Common myeloid progenitor, CD34-positive (primary cell): ENCODE results near the gene LARP4.
A peak's percentile ranks its signal among the peaks of the same experiment; 100 is the strongest.

Experiments used
- CTCF ChIA-PET: fragments of 350-600 bp; sonication (Branson Sonifier 250); formaldehyde crosslinking; loops from one replicate; lab custom pipeline; 2021; ENCODE audit warnings: antibody characterized with exemption; lab: Charles Lee
- POLR2A ChIA-PET: fragments of 350-600 bp; sonication (Branson Sonifier 250); formaldehyde crosslinking; loops from one replicate; lab custom pipeline; 2021; ENCODE audit warnings: antibody characterized with exemption; lab: Charles Lee
- DNase-seq, 3 donors: peaks; one replicate each; pipeline versions ENCODE4 v3.0.0 to v3.0.0-alpha.2; 2013
- H3K27ac ChIP-seq, 2 experiments: 1 replicate in 1 of 2; 2 replicates in 1 of 2; pipeline ENCODE4 v1.7.0; 2013; ENCODE audit warnings: inconsistent platforms in 2 of 2, low read length in 2 of 2, mild to moderate bottlenecking in 2 of 2, low read depth in 1 of 2, moderate library complexity in 1 of 2; ENCODE audit not compliant: severe bottlenecking in 2 of 2, insufficient read depth in 1 of 2, poor library complexity in 1 of 2
- H3K27me3 ChIP-seq, 5 experiments: replicated peaks in 2 of 5; 1 replicate in 3 of 5; 2 replicates in 2 of 5; pipeline versions ENCODE4 v1.6.1 to v1.7.0; 2013; ENCODE audit warnings: low read length in 4 of 5, mild to moderate bottlenecking in 2 of 5, moderate library complexity in 2 of 5, inconsistent platforms in 1 of 5; ENCODE audit not compliant: insufficient read depth in 5 of 5, control insufficient read depth in 4 of 5
- H3K36me3 ChIP-seq, 4 experiments: 1 replicate in 2 of 4; 2 replicates in 2 of 4; pipeline versions ENCODE4 v1.6.1 to v1.7.0; 2013; ENCODE audit warnings: low read length in 3 of 4, control low read depth in 1 of 4, mild to moderate bottlenecking in 1 of 4; ENCODE audit not compliant: control insufficient read depth in 4 of 4, insufficient read depth in 4 of 4
- H3K4me1 ChIP-seq, 4 experiments: 1 replicate in 3 of 4; 2 replicates in 1 of 4; pipeline versions ENCODE4 v1.6.1 to v1.7.1; 2013; ENCODE audit warnings: low read length in 3 of 4, mild to moderate bottlenecking in 3 of 4, control low read depth in 1 of 4, inconsistent platforms in 1 of 4, moderate library complexity in 1 of 4; ENCODE audit not compliant: control insufficient read depth in 4 of 4, insufficient read depth in 4 of 4; ENCODE audit errors: control extremely low read depth in 1 of 4
- H3K4me3 ChIP-seq, 7 experiments: 1 replicate in 4 of 7; 2 replicates in 3 of 7; pipeline versions ENCODE4 v1.5.1 to v1.7.0; 2013; ENCODE audit warnings: mild to moderate bottlenecking in 7 of 7, low read length in 6 of 7, moderate library complexity in 6 of 7, inconsistent platforms in 2 of 7, low read depth in 2 of 7, control low read depth in 1 of 7; ENCODE audit not compliant: insufficient read depth in 4 of 7, control insufficient read depth in 1 of 7; ENCODE audit errors: extremely low read depth in 1 of 7
- H3K9me3 ChIP-seq, 5 experiments: 1 replicate in 4 of 5; 2 replicates in 1 of 5; pipeline versions ENCODE4 v1.6.1 to v1.7.1; 2013; ENCODE audit warnings: low read length in 4 of 5, mild to moderate bottlenecking in 2 of 5, inconsistent platforms in 1 of 5, low read depth in 1 of 5, moderate library complexity in 1 of 5; ENCODE audit not compliant: control insufficient read depth in 4 of 5, insufficient read depth in 2 of 5; ENCODE audit errors: control extremely low read depth in 1 of 5
- WGBS: methylation state at CpG from one replicate; pipeline ENCODE4 v1.1.5; 2013; ENCODE audit not compliant: insufficient coverage; 5-methylcytosine and 5-hydroxymethylcytosine counted together

LARP4 gene

DNA sequence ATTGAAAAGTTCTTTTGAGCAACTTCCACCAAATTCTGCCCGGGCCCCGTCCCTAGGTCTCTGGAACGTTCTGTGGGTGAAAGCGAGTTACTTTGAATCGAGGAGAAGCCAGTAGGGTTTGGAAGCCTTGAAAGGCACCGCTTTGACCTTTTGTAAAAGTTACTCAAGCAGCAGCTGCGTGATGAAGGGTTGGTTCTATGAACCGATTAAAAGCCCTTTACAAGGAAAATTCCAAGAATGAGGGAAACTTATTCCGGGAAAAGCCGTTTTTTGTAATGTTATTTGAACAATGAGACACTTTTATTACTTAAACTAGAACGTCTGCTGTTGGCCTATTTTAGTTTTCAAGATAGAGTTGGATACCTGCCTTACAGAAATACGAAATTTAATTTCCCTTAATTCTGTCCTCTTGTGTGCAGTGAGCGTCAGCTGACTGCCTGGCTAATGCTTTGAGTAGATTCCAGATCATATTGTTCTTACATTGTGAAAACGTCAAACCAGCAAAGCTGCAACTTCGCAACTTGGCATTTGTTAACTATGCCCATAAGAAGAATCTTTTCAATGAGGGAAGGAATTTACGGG lies 906 bp downstream of the LARP4 start:
- 2% methylated on average over 12 of the region's 16 CpGs for WGBS
- Histone ChIP-seq H3K27ac (peak overlapping the region; percentile 76 to 95), H3K27me3 (no peaks in the 10 kb centered on the region), H3K4me1 (peaks cover 13 to 25% (median 16%) of the 10 kb centered on the region in 4 experiments), H3K4me3 (peak overlapping the region; percentile 67 to 98 (median 97)), H3K9me3 (no peaks in the 10 kb centered on the region), H3K36me3 (peaks cover 0 to 3% (median 1%) of the 10 kb centered on the region in 4 experiments)
- ChIA-PET CTCF (no interaction called here), POLR2A (no interaction called here)
- peak in 2 of 3 donors; percentile 35 to 53 for DNase-seq

DNA sequence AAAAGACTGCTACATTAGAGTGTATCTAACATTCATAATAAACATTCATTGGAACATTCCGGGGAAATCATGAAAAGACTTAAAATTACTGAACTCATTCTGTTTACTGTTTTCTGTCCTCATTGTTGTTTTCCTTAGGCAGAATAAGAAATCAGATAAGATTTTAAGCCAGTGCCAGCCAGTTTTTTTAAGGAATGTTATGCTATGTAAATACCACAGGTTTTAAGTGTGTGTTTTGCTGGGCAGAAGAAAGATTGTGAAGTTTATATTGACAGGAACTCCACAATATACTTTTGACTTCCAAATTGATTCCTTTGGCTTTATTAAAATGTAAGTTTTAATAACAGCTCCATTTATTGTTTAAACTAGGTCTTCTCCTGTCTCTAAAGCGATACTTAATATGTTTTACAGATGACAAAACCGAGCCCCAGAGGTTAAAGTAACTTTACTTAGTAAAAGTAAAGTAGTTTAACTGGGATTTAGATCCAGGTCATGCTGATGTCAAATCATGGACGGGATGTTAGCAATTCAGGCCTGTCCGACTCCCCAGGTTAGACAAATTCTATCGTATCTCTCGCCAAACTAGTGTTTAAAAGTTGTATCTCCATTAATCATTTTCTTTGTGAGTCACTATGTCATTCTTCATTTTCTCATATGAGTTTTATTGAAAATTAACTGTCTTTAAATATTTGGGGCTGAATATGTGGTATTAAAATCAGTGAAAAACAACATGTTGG lies 1.7 kb downstream of the LARP4 start:
- Histone ChIP-seq H3K36me3 (peaks cover 0 to 4% (median 1%) of the 10 kb centered on the region in 4 experiments), H3K9me3 (no peaks in the 10 kb centered on the region), H3K27me3 (no peaks in the 10 kb centered on the region), H3K27ac (peak overlapping the region; percentile 76 to 95), H3K4me3 (peak overlapping the region in 6 of 7 experiments; percentile 92 to 98 (median 98)), H3K4me1 (peaks cover 13 to 25% (median 16%) of the 10 kb centered on the region in 4 experiments)
- DNase-seq, result no peak
- POLR2A ChIA-PET, result no interaction called here
- whole genome bisulfite sequencing, result no CpG with 5 or more reads among the region's 7 CpGs
- CTCF ChIA-PET, result no interaction called here

DNA sequence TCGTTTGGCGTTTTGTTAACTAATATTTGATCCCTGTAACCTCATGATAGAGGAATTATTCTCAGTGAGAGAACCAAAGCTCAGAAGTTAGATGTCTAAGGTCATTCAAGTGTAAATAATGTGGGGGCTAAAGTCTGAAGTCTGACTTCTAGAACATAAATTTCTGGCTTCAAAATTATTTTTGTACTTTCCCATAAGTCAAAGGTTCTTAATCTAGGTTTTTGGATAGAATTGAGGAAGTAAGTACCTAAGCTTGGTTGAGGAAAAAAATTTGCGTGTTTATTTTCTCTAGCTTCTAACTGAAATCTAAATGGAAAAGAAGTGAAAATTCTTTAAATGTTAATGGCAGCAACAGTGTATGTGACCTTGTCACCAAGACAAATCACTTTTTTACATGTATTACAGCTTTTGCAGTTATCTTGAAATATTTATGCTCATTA lies 2.3 kb downstream of the LARP4 start:
- H3K36me3 ChIP-seq, result peaks cover 0 to 5% (median 1%) of the 10 kb centered on the region in 4 experiments
- H3K4me3 ChIP-seq, result peak overlapping the region in 6 of 7 experiments; percentile 22 to 98 (median 67)
- DNase-seq, result peak in 2 of 3 donors; percentile 24 to 35
- CTCF ChIA-PET, result no interaction called here
- no peaks in the 10 kb centered on the region for H3K27me3 ChIP-seq
- POLR2A ChIA-PET, result interaction anchor here (0.5 kb wide), 1 partner anchor 414 kb away, joined by 4 read pairs; no protein-coding TSS in a partner anchor
- no peaks in the 10 kb centered on the region for H3K9me3 ChIP-seq
- peaks cover 13 to 25% (median 16%) of the 10 kb centered on the region in 4 experiments for H3K4me1 ChIP-seq
- whole genome bisulfite sequencing, result 70% methylated on average over 2 of the region's 3 CpGs
- H3K27ac ChIP-seq, result peak overlapping the region; percentile 76 to 95

DNA sequence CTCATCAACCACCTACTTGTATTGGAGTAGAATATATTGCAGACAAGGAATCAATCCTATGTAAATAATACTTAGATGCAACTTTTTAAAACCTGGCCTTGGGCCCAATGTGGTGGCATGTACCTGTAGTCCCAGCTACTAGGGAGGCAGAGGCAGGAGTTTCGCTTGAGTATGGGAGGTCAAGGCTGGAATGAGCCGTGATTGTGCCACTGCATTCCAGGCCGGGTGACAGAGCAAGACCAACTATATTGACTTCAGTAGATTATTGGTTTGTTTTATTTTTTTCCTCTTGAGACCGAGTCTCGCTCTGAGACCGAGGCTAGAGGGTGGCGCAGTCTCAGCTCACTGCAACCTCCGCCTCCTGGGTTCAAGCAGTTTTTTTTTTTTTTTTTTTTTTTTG lies 3.6 kb downstream of the LARP4 start:
- Histone ChIP-seq H3K4me1 (peaks cover 13 to 25% (median 16%) of the 10 kb centered on the region in 4 experiments), H3K27me3 (no peaks in the 10 kb centered on the region), H3K27ac (no peak overlapping the region), H3K9me3 (no peaks in the 10 kb centered on the region), H3K4me3 (no peak overlapping the region), H3K36me3 (peaks cover 0 to 5% (median 1%) of the 10 kb centered on the region in 4 experiments)
- DNase-seq, result no peak
- ChIA-PET CTCF (interaction anchor here (0.6 kb wide), 1 partner anchor 809 kb away, joined by 3 read pairs; no protein-coding TSS in a partner anchor), POLR2A (no interaction called here)
- WGBS, result 100% methylated on average over 1 of the region's 8 CpGs

- Histone ChIP-seq H3K36me3 (peaks cover 0 to 4% (median 2%) of the 10 kb centered on the region in 4 experiments), H3K9me3 (no peaks in the 10 kb centered on the region), H3K27me3 (no peaks in the 10 kb centered on the region), H3K4me1 (no peaks in the 10 kb centered on the region), H3K4me3 (no peak overlapping the region), H3K27ac (no peak overlapping the region)
- no peak for DNase-seq
- ChIA-PET POLR2A (interaction anchor here (0.6 kb wide), 1 partner anchor 95 kb away, joined by 4 read pairs; no protein-coding TSS in a partner anchor), CTCF (interaction anchor here (0.6 to 1.1 kb wide), 3 partner anchors 11 to 282 kb away, joined by 3 read pairs; no protein-coding TSS in a partner anchor)
- WGBS, result 94% methylated on average over 6 of the region's 9 CpGs
Observed at GRCh38 chr12:50411051-50411660, 10.5 kb downstream of the LARP4 start.

DNA sequence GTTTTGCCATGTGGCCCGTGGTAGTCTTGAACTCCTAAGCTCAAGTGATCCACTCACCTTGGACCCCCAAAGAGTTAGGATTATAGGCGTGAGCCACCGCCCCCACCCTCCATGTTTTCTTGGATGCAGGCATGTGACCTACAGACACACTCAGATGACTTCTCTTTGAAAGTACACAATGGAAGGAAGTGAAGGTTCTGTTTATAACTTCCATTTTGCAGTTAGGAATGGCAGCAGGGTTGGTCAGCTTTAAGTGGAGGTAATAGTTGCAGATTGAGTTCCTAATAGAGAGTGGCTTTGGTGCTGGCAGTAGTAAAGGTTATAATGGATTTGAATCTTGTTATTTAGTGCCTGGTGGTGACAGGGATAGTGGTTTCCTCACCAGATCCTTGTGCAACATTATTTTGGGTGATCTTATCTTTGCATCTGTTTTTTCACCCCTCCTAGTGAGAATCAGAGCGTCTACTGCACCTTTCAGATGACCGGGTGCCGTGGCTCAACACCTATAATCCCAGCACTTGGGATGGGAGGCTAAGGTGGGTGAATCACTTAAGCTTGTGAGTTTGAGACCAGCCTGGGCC lies 15.3 kb downstream of the LARP4 start:
- no peak for DNase-seq
- POLR2A ChIA-PET, result no interaction called here
- Histone ChIP-seq H3K27me3 (no peaks in the 10 kb centered on the region), H3K36me3 (peaks cover 0 to 15% (median 8%) of the 10 kb centered on the region in 4 experiments), H3K4me3 (no peak overlapping the region), H3K4me1 (no peaks in the 10 kb centered on the region), H3K9me3 (no peaks in the 10 kb centered on the region), H3K27ac (no peak overlapping the region)
- WGBS, result 100% methylated on average over 2 of the region's 6 CpGs
- CTCF ChIA-PET, result no interaction called here
